HL-60/S4 (cell line): ENCODE data around the gene SLC12A8.

Experiments used
- in situ Hi-C: fragments of 300-500 bp; cut with MboI; formaldehyde crosslinking; loops from 2 replicates; pipeline ENCODE4 v1.14.3; 2022; ENCODE audit warnings: low sequenced_read_pairs

SLC12A8 gene

DNA sequence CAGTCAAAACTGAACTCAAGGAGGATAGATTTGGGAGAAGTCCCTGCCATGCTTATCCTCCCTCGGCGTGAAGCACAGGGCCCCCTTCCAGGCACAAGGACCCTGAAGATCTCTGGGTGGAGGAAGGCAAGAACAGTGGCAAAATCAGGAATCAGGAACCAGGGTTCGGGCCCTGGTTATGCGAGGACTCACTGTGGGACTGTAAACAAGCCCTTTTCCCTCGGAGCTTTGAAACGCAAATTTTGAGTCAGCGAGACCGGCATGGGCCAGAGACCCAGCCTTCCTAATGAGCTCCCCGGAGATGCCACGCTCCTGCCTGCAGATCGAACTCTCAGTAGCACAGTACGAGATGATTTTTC is 70.1 kb downstream of the SLC12A8 start:
- in situ Hi-C loops, result no loop called here

DNA sequence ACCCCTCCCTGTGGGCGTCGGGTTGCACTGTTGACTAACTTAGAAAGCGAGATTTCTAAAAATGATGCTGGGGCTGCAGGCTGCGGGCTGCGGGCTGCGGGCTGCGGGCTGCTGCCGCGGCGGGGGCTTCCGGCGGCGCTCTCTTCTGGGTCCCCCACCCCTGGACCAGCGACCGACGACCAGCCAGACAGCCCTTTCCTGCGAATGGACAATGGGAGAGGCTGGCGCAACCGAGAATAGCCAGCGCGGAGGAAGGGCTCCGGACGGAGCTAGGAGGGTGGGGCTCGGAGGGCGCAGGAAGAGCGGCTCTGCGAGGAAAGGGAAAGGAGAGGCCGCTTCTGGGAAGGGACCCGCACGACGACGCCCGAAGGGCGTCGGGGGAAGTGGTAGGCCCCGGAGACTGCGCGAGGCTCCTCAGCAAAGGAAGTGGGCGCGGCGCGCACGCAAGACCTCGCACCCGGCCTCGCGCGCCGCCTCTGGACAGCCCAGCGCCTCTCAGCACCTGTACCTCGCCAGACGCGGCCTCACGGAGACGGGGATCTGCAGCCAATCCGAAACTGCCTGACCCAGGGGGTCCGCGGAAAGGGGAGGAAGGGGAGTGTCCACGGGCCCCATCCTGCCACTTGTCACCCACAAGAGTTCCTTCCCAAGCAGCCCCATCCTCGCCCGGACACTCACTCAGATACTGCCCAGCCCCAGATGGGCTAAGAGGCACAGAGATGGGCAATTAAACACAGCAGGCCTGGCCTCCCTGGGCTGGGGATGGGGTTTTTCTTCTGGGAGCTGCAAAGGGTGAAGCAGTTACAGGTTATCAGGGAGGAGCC is 70.7 kb downstream of the SLC12A8 start:
- in situ Hi-C loops, result no loop called here

DNA sequence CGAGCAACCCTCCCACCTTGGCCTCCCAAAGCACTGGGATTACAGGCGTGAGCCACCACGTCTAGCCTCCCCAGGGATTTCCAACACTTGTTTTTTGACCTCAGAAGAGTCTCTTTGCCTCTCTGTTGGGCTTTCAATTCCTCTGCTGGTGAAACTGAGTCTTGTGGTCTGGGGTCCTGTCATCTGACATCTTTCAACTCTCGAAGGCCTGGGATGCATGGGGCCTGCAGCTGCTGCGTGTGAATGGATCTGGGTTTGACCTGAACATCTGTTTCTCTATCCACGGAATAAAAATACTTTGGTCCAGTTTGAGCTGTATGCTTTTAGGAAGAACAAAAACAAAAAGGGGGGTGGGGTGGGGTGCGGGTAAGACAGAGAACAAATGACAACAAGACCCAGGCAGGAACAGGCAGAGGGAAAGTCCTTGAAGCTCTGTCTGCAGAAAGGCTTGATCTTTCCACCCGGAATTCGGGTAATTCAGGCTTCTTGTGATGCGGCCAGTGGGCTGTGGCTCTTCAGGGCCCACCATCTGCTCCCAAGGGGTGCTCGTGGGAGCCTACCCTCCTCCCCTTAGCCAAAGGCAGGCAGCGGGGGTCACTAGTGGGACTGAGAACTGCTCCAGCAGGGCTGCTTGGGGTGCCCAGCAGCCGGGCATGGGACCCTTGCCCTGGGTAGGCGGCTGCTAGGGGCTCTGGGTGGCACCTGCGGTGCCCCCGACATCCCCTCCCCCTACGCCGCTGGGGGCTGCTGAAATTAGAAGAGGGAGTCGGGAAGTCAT is 71.5 kb downstream of the SLC12A8 start:
- in situ Hi-C loops, result no loop called here

DNA sequence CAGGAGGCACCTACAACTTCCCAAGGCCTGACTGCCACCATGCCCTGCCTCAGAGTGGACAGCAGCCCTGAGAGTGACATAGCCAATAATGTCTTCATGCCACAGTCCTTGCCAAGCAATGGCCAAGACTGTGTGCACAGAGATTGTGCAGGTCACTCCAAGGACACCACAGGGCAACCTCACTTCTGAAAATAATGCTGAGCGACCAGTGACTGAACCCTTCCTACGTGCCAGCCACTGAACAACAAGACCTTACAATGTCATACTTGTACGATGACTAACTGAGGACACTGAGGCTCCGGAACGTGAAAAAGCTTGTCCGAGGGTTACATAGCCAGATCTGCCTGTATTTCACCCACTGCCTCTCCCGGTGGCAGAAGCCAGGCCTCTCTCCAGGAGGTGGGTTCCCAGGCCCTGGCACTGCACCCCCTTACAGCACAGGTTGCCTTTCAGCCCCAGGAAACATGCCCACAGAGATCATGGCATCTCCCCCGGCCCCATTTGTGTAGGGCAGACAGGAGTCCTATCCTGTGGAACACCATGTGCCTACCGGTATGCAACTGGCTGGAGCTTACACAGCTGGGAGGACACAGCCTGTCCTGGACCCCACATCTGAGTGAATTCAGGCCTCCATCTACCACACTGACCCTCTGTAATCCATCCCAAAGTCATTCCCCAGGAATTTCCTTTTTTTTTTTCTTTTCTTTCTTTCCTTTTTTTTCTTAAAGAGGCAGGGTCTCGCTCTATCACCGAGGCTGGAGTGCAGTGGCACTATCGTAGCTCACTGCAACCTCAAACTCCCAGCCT is 72.3 kb downstream of the SLC12A8 start:
- in situ Hi-C loops, result no loop called here

DNA sequence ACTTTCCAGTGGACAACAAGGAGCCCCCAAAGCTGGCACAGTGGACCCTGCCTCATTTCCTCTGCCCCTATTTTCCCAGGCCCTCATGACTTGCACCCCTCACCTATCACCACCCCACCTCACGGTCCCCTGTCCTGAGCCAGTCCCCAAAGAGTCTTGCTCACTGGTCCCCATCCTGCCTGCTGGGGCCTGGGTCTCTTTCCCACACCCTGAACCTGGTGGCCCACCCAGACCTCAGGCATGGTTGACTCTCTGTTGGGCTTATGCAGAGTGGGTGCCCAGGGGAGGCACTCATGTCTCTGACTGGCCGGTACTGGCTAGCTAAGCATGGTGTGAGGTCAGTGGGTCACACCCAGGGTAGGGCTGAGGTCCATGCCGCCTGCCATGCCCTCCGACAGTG is 73.2 kb downstream of the SLC12A8 start:
- in situ Hi-C loops, result no loop called here

DNA sequence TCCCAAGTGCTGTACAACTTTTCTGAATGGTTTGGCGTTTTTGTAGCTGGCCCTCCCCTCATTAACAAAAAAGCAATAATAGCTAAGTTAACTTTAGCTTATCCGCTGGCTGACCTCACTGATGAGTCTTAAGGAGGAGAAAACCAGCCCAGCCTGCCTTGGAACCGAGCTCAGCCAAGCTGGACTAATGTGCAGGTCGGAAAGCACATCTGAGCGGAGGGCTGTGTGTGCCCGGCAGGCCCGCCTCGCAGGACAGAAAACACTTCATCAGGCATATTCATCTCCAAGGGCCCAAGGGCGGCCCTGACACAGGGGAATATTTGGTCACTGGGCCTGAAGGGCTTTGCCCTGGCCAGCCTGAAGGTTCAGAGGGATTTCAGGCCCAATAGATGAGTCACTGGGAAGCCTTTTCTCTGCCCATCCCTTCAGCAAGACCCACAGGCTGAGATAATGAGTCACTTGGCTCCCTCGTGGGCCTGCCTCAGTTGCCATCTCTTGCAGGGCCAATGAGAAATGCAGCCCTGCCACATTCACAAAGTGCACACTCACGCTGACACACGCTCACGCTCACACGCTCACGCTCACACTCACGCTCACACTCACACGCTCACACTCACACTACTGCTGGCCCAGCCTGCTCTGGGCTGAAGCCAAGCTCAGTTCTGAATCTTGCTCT is 75.1 kb downstream of the SLC12A8 start:
- in situ Hi-C loops, result no loop called here

DNA sequence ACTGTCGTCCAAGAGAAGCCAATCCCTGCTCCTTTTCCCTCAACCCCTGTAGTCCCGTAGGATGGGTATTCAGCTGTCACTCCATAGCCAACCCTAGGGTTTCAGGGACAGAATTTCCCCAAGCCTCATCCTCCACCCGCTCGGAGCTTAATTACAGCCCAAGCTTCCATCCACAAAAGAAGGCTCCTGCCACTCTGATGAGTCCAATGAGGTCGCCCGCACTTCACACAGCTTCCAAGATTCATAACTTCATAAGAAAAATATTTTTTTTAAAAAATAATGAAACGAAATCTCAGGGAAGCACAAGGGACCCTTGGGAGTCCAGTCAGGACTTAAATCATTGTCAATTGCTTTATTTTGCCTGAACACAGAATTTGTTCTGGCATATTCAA is 75.6 kb downstream of the SLC12A8 start:
- in situ Hi-C loops, result no loop called here

DNA sequence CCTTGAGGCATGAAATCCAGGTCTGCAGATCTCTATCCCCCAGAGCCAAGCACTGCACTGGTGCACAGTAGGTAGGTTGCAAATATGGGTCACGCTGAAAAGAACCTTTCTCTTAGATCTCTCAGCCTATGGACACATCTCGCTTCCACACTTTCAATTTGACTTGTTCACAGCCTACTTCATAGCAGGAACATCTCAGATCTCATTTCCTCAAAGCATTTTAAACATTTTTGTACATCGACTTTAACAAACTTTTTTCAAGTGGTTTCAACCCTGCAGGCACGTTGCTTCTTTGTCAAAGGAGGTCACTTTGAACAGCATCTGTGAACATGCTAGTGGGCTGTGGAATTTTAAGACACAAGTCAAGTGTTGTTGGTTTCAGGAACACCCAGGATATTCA is 76.0 kb downstream of the SLC12A8 start:
- in situ Hi-C loops, result no loop called here

DNA sequence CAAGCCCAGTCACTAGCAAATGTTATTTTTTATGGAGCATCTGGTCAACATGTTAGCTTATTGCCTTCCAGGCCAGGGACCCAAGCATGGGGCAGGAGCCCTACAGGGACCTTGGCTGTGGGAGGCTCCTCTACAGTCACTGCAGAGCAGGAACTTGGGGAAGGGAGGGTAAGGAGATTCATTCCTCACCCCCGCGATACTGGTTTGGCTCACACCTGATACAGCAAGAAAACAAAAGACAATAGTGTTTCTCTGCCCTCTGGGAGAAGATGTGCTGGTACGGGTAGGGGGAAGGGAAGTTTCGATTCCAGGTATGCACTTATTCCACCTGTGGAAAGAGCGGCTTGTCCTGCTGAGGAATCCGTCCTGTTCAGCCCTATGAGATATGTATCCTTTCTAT is 77.6 kb downstream of the SLC12A8 start:
- in situ Hi-C loops, result no loop called here

DNA sequence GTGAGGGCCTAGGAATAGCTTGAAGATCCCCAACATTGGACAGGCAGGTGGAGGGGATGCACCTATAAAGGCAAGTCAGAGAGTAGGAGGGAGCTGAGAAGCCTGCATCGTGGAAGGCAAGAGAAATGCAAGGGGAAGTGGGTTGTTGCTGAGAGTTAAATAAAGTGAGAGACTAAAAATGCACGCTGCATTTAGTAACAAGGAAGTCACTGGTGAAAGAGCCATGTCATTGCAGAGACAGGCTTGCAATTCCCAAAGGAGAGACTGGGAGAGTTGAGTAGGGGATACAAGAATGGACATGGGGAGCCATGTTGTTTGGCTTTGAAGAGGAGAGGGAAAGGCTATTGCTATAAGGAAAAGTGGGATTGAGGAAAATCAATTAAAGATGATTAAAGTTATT is 79.7 kb downstream of the SLC12A8 start:
- in situ Hi-C loops, result no loop called here

DNA sequence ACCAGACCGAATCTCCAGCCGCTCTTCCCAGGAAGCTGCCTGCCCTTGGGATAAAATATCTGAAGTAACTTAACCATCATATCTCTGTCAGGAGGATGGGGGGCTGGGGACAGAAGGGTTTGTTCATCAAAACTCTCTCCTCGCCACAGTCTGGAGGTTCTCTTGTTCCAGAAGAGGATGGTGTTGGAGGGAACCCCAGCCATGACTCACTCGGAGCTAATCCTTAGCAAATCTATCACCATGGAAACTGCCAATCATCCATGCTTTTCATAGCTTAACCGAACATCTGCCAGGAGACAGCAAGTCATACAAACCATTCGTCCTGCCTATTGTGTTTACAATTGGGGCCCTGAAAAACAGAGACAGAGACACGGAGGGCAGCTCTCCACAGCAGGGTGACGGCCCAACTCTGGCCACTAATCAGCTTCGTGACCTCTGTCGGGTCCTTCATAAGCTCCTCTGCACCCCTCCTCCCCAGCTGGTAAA is 83.0 kb downstream of the SLC12A8 start:
- in situ Hi-C loops, result no loop called here

DNA sequence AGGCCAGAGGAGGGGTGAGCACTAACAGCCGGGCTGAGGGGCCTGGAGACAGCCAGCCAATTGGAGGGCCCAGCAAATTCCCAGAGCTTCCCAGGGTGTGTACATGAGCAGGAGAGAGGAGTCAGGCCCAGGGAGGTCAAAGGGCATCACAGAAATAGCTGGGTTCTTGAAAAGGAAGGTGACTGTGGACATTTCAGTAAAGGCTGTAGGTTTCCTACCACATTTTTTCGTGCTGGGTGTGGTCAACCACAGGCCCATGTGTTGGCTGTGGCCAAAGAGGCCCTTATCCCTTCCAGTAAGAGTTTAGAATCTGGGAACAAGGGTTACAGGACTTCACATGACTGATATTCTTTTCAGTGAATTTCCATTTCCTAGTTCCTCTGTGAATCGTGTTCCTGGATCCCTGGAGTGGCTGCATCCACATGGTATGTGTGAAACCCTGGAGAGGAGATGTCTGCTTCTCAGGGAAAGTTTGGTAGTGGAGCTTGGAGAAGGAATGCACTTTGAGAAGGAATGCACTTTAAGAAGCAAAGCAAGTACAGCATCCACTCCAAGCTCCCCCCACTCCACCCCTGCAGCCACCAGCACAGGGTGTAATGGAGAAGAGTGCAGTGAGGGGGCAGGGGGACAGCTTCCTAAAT is 83.6 kb downstream of the SLC12A8 start:
- in situ Hi-C loops, result no loop called here

DNA sequence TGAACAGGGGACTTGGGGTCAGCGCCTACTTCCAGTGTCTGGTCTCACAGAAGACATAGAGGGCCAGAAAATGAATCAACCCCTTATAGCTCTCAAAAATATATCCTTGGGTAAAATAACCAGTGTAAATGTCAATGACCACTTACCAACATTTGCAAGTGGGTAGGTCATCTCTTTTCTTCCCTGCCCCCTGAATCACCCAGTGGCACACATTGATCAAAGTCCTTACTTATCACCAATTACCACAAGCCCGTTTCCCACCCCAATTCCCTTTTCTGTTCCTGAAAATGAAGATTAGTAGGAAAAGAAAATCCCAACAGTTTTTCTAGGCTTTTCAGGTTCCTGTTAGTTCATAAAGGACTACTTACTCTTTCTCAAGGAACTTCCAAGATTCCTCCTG is 86.2 kb downstream of the SLC12A8 start:
- in situ Hi-C loops, result no loop called here

DNA sequence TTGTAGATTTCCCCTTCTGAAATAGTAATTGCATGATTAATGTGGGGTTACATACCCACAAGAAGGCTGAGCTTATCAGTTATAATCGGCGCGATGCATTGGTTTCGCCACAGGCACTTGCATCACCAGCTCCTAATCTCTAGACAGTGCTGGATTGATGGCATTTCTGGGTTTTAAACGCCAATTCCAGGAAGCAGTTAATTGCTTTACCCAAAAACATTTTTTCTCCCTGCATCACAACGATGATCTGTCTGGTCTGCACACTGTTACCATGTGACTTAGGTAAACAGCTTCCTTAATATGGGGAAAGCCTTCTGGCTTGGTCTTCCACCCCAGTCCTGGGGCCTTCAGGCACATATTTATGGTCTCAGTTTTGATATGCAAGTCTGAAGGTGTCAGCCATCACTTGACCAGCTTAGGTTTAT is 86.7 kb downstream of the SLC12A8 start:
- in situ Hi-C loops, result no loop called here

DNA sequence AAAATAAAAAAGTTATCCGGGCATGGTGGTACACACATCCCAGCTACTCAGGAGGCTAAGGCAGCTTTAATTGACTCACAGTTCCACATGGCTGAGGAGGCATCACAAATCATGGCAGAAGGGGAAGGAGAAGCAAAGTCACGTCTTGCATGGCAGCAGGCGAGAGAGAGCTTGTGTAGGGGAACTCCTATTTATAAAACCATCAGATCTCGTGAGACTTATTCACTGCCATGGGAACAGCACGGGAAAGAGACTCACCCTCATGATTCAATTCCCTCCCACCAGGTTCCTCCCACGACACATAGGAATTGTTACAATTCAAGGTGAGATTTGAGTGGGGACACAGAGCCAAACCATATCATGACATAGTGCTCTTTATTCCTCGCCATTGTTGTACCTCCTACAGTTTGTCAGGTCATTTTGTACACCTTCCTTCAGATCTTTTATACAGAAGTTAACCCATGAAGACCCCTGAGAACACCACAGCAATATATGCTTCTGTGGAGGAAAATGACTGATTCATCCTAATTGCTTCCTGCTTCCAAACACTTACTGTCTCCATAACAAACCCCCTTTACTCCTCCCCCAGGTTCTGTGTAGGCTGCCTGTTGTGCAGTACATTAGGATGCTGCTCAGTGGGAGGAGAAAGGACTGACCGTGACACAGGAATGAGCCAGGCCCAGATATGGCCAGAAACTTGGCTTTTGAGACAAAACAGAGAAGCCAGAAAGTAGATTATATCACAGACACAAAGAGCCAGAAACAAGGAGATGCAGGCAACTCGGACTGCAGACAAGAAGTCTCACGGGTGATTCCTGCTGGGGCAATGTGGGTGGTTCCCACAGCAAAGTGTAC is 88.9 kb downstream of the SLC12A8 start:
- in situ Hi-C loops, result no loop called here

DNA sequence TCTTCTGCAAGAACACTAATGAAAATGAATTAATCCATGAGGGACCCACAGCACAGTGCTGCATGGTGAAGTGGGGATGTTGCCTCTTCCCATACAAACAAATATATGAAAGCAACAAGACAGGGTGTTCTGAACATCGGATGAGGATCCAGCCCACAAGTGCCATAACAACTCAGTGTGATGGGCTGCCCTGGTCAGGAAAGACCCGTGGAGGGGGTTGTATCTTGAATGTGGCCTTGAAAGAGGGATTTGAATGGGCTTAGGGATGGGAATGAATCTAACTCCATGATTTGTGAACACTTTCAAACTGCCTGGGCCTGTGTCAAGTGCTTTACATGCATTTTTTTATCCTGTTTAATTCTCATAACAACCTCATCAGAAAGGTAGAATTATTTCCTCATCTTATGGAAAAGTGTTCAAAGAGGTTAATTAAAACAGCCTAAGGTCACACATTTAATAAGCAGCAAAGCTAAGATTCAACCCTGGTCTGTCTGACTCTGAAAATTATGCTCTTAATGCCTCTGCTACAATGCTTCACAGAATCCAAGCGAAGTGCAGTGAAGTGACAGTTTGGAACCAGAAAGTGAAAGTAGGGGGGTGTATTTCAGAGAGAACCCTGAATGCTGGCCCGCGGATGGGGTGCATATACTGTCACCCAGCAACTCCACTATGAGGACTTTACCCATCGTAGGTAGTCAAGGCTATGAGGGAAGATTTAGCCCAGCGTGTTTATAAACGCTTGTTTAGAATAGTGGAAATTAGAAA is 91.1 kb downstream of the SLC12A8 start:
- in situ Hi-C loops, result no loop called here

DNA sequence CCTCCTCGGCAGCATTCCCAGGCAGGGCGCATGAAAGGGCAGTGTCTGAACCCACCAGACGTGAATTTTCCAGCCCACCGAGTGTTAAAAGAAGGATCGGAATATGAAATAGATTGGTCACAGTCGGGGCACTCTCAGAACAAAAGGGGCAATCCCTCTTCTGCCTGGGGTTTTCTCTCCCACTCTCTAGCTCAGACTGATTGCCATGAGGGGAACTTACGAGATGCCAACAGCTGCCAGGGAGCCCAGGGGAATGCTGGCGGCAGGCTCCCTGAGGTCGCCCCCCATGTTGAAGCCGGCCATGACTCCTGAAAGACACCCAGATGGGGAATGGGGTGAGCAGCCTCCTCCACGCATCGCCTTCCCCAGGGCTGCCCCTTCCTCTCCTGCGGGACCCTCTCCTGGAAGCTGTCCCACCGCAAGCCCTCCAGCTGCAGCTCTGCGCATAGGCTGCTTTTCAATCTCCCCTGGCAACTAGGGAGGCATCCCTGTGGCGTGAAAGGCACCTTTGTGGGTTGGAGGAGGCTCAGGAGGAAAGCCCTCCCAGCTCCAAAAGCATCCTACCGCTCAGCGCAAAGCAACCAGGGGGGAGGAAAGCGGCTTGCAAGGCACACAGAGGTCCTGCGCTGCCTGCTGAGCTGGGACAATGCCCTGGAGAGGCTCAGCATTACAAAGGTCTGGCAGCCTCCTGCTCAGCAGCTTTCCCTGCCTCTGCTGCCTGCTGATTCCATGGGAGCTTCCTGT is 92.0 kb downstream of the SLC12A8 start:
- in situ Hi-C loops, result no loop called here

DNA sequence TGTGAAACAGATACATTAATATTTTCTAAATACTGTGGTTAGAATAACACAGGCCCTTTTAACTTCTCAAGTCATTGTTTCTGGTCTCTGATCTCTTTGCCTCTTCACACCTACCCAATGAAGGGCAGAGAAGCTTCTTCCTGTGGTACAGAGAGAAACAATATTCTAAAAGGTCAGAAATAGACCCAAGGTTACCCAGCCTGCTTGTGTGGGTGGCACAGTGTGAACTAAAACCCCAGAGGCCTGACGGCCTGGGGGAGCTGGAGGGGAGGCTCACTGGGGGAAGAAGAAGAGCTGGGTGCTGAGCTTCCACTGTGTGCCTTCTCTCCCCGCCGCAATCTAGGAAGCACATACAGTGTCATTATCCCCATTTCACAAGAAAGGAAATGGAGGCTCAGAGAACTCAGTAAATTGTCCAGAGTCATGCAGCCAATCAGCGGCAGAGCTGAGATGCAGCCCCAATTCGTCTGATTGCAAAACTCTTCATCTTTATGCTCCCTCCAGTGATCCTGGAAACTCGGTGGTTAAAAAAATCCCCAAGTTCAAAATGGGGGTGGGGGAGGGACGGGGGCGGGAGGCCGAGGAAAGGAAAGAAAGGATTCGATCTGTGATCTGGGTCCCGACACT is 92.7 kb downstream of the SLC12A8 start:
- in situ Hi-C loops, result no loop called here
